Lung (tissue), 12 donors: ENCODE measurements around the gene MYLIP. TPM values are rescaled to one million over a fixed set of nuclear protein-coding genes. Genes with fewer than 3 reads are reported as not detected.
A peak's percentile ranks its signal among the peaks of the same experiment; 100 is the strongest.

Experiments
- ATAC-seq: fragments of 200-7000 bp; cut with Tn5 transposase; one replicate; pipeline ENCODE4 v1.9.1; 2020; ENCODE audit warnings: moderate number of reproducible peaks; ENCODE audit not compliant: insufficient read depth, low FRiP score
- DNase-seq, 3 donors: peaks; one replicate each; pipeline ENCODE4 v3.0.0-alpha.2; 2013 to 2017
- H3K27ac ChIP-seq, 2 donors: one replicate each; pipeline ENCODE4 v1.5.1; 2013; ENCODE audit warnings: mild to moderate bottlenecking in 2 of 2, moderate library complexity in 2 of 2, control low read depth in 1 of 2, inconsistent platforms in 1 of 2, low read depth in 1 of 2, low read length in 1 of 2
- H3K27me3 ChIP-seq, 3 donors: one replicate each; pipeline ENCODE4 v1.5.1; 2013; ENCODE audit warnings: low read length in 2 of 3; ENCODE audit not compliant: control insufficient read depth in 3 of 3, insufficient read depth in 3 of 3
- H3K36me3 ChIP-seq, 4 donors: one replicate each; pipeline ENCODE4 v1.5.1; 2013; ENCODE audit warnings: low read length in 4 of 4, mild to moderate bottlenecking in 1 of 4, moderate library complexity in 1 of 4; ENCODE audit not compliant: control insufficient read depth in 4 of 4, insufficient read depth in 4 of 4
- H3K4me1 ChIP-seq, 5 donors: one replicate each; pipeline ENCODE4 v1.5.1; 2013; ENCODE audit warnings: low read length in 5 of 5, mild to moderate bottlenecking in 2 of 5, moderate library complexity in 1 of 5; ENCODE audit not compliant: control insufficient read depth in 5 of 5, insufficient read depth in 5 of 5
- H3K4me3 ChIP-seq: one replicate; pipeline ENCODE4 v1.5.1; 2013; ENCODE audit warnings: mild to moderate bottlenecking, control low read depth, moderate library complexity
- H3K9ac ChIP-seq, 2 donors: one replicate each; pipeline ENCODE4 v1.5.1; 2013; ENCODE audit warnings: low read length in 2 of 2, control low read depth in 1 of 2; ENCODE audit not compliant: insufficient read depth in 1 of 2
- H3K9me3 ChIP-seq, 4 donors: one replicate each; pipeline ENCODE4 v1.5.1; 2013; ENCODE audit warnings: low read length in 3 of 4, mild to moderate bottlenecking in 1 of 4, moderate library complexity in 1 of 4; ENCODE audit not compliant: control insufficient read depth in 4 of 4, insufficient read depth in 3 of 4
- CTCF ChIP-seq: IDR thresholded peaks from 2 replicates; pipeline ENCODE4 v1.5.1; 2012; ENCODE audit warnings: mild to moderate bottlenecking; ENCODE audit errors: control extremely low read depth, extremely low read depth
- WGBS, 2 donors: extraction: QIAGEN DNeasy Blood & Tissue Kit; methylation state at CpG; one replicate each; pipeline ENCODE4 v1.1.7; 2013; 5-methylcytosine and 5-hydroxymethylcytosine counted together
- polyA plus RNA-seq, 2 donors: library from polyadenylated mRNA; stranded (reverse); fragments of 200-250 nt; gene quantifications; one replicate each; pipeline ENCODE4 v1.2.1, GENCODE V29; 2013
- total RNA-seq, 2 donors: library from RNA; depleted of rRNA in 1 of 2; stranded (reverse); fragments of >200 nt in 1 of 2; gene quantifications; one replicate each; pipeline ENCODE4 v1.2.1, GENCODE V29; 2014 to 2021
- donor health status: control.
- donor health status: control.
- donor health status: Bipolar disorder and iron deficiency.
- donor health status: healthy.
- donor health status: DM: yes; HTN: yes; CAD: no.

MYLIP gene
- total and polyA plus RNA-seq, 4 donors, result 16.7 to 118 (median 26.1) TPM

GRCh38 chr6:16166871-16167608 is 38.2 kb downstream of the MYLIP start:
- no peaks in the 10 kb centered on the region for H3K9me3 ChIP-seq
- 59 to 69% methylated on average over 4 of the region's 4 CpGs for WGBS, 2 donors
- peaks cover 0 to 18% (median 0%) of the 10 kb centered on the region in 5 donors for H3K4me1 ChIP-seq
- no peaks in the 10 kb centered on the region for H3K36me3 ChIP-seq
- no peak for TF ChIP-seq CTCF
- H3K27ac ChIP-seq, result no peak overlapping the region
- no peak overlapping the region for H3K4me3 ChIP-seq
- no peak overlapping the region for H3K9ac ChIP-seq
- no peak for ATAC-seq
- DNase-seq, result no peak
- no peaks in the 10 kb centered on the region for H3K27me3 ChIP-seq

GRCh38 chr6:16168121-16168520 is 39.2 kb downstream of the MYLIP start:
- TF ChIP-seq CTCF, result no peak
- ATAC-seq, result peak; percentile 74
- 48 to 51% methylated on average over 5 of the region's 5 CpGs for WGBS, 2 donors
- no peaks in the 10 kb centered on the region for H3K27me3 ChIP-seq
- peak; percentile 32 to 74 (median 57) for DNase-seq
- no peaks in the 10 kb centered on the region for H3K9me3 ChIP-seq
- H3K4me1 ChIP-seq, result peaks cover 0 to 18% (median 0%) of the 10 kb centered on the region in 5 donors
- no peak overlapping the region for H3K27ac ChIP-seq
- H3K9ac ChIP-seq, result no peak overlapping the region
- H3K4me3 ChIP-seq, result no peak overlapping the region
- no peaks in the 10 kb centered on the region for H3K36me3 ChIP-seq

DNA sequence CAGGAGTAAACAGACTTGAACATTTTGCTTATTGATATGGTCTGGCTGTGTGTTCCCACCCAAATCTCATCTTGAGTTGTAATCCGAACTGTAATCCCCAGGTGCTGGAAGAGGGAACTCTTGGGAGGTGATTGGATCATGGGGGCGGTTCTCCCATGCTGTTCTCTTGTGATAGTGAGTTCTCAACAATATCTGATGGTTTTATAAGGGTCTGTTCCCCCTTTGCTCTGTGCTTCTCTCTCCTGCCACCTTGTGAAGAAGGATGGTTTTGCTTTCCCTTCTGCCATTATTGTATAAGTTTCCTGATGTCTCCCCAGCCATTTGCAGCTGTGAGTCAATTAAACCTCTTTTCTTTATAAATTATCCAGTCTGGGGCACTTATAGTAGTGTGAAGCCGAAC is 40.0 kb downstream of the MYLIP start:
- 58 to 67% methylated on average over 3 of the region's 3 CpGs for WGBS, 2 donors
- Histone ChIP-seq H3K4me1 (peaks cover 0 to 18% (median 0%) of the 10 kb centered on the region in 5 donors), H3K36me3 (no peaks in the 10 kb centered on the region), H3K27ac (no peak overlapping the region), H3K4me3 (no peak overlapping the region), H3K9me3 (no peaks in the 10 kb centered on the region), H3K27me3 (no peaks in the 10 kb centered on the region), H3K9ac (no peak overlapping the region)
- DNase-seq, result peak in 2 of 3 donors; percentile 64 to 74
- peak; percentile 39 for ATAC-seq
- peak; percentile 16 for TF ChIP-seq CTCF
